Left lung (tissue), 10 donors: Measurements from ENCODE around the gene ODR4. TPM values are rescaled to one million over a fixed set of nuclear protein-coding genes. Genes with fewer than 3 reads are reported as not detected.
"Not testable (repeated sequence)": the region's sequence is repeated elsewhere in the genome, so short reads cannot be mapped to it uniquely, and the experiment has no call there.

ENCODE experiments used
- ATAC-seq: fragments of 200-7000 bp; cut with Tn5 transposase; one replicate; pipeline ENCODE4 v1.9.1; 2020; ENCODE audit warnings: moderate library complexity
- DNase-seq, 4 donors: peaks; one replicate each; pipeline ENCODE4 v3.0.0-alpha.2; 2013 to 2020
- H3K27ac ChIP-seq, 2 donors: fragments of 200-600 bp; sonication (generic) in 1 of 2; one replicate each; pipeline versions ENCODE4 v1.5.0 to v1.8.0; 2020 to 2021
- H3K27me3 ChIP-seq, 2 donors: fragments of 200-600 bp; sonication (generic) in 1 of 2; one replicate each; pipeline versions ENCODE4 v1.5.0 to v1.8.0; 2020 to 2021
- H3K36me3 ChIP-seq, 2 donors: fragments of 200-600 bp; sonication (generic) in 1 of 2; one replicate each; pipeline versions ENCODE4 v1.5.0 to v1.8.0; 2020 to 2021
- H3K4me1 ChIP-seq, 2 donors: fragments of 200-600 bp; one replicate each; pipeline ENCODE4 v1.8.0; 2021
- H3K4me3 ChIP-seq, 2 donors: fragments of 200-600 bp; sonication (generic) in 1 of 2; one replicate each; pipeline versions ENCODE4 v1.5.0 to v1.8.0; 2020 to 2021; ENCODE audit warnings: mild to moderate bottlenecking in 1 of 2
- H3K9me3 ChIP-seq, 2 donors: fragments of 200-600 bp; sonication (generic) in 1 of 2; one replicate each; pipeline versions ENCODE4 v1.5.0 to v1.8.0; 2020 to 2021
- intact Hi-C, 2 donors: fragments of 100-400 bp; cut with DNase I; formaldehyde crosslinking; loops; one replicate each; pipeline versions ENCODE4 v1.11.2 to v1.14.2; 2022
- polyA plus RNA-seq, 6 donors: library from polyadenylated mRNA; unstranded; fragments of 120-200 nt; gene quantifications; one replicate each; pipeline ENCODE4 v1.2.1, GENCODE V29; 2013; ENCODE audit not compliant: insufficient read length in 6 of 6
- total RNA-seq, 2 donors: library from RNA; stranded (reverse); fragmentation: NEBNext Ultra II Directional; extraction: Animal tissue kit (Norgen Biotek cat#: 25700); gene quantifications; one replicate each; pipeline ENCODE4 v1.2.1, GENCODE V29; 2021
- TF ChIP-seq, protein P1 (sequence below), 2 donors: fragments of 200-600 bp; sonication (generic) in 1 of 2; IDR thresholded peaks; one replicate each; pipeline versions ENCODE4 v1.5.0 to v1.8.0; 2021; ENCODE audit warnings: antibody characterized with exemption in 2 of 2
- donor health status: DM: no; HTN: yes; CAD: no.
- donor health status: DM: no; HTN: no; CAD: no.

Gene ODR4
- total and polyA plus RNA-seq, 8 donors: 22.5 to 37.6 (median 32.1) TPM

DNA sequence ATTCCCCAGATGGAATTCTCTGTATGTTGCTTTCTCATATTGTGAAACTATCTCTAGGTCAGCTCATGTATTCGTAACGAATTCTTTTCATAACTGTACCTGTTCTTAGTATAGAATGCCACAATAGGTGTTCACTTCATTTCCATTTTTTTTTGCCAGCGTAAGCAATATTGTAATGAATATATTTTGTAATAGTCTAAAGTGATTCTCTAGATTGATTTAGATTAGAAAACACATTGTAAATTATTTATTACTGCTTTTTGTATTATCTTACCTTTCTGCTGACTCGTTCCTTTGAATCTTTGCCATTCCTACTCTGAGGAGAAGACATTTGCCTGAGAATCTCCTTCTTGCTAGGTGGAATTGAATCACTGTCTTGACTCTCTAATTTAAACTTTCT lies 70.5 kb downstream of the ODR4 start:
- Histone ChIP-seq H3K27me3 (no peaks in the 10 kb centered on the region), H3K36me3 (no peaks in the 10 kb centered on the region), H3K4me1 (peaks cover 0 to 11% of the 10 kb centered on the region in 2 donors), H3K9me3 (no peaks in the 10 kb centered on the region), H3K4me3 (no peak overlapping the region), H3K27ac (no peak overlapping the region)
- no peak for ATAC-seq
- no peak for DNase-seq
- TF ChIP-seq, protein P1, sequence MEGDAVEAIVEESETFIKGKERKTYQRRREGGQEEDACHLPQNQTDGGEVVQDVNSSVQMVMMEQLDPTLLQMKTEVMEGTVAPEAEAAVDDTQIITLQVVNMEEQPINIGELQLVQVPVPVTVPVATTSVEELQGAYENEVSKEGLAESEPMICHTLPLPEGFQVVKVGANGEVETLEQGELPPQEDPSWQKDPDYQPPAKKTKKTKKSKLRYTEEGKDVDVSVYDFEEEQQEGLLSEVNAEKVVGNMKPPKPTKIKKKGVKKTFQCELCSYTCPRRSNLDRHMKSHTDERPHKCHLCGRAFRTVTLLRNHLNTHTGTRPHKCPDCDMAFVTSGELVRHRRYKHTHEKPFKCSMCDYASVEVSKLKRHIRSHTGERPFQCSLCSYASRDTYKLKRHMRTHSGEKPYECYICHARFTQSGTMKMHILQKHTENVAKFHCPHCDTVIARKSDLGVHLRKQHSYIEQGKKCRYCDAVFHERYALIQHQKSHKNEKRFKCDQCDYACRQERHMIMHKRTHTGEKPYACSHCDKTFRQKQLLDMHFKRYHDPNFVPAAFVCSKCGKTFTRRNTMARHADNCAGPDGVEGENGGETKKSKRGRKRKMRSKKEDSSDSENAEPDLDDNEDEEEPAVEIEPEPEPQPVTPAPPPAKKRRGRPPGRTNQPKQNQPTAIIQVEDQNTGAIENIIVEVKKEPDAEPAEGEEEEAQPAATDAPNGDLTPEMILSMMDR (IDR thresholded peaks at IDR 0.05): no peak
- intact Hi-C loops: no loop called here

DNA sequence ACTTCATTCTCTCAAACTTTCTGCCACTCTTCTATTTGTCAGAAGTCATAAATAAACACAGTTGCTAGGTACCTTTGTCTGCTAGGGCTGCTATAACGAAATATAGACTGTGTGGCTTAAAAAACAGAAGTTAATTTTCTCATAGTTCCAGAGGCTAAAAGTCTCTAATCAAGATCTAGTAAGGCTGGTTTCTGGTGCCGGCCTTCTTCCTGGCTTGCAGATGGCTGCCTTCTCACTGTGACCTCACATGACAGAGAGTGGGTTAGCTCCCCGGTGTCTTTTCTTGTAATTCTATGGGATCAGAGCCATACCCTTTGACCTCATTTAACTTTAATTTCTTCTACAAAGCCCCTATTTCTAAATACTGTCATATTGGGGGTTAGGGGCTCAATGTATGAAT lies 79.3 kb downstream of the ODR4 start:
- no peaks in the 10 kb centered on the region for H3K9me3 ChIP-seq
- intact Hi-C loops: no loop called here
- DNase-seq: no peak
- H3K4me1 ChIP-seq: no peaks in the 10 kb centered on the region
- no peaks in the 10 kb centered on the region for H3K27me3 ChIP-seq
- TF ChIP-seq, protein P1 (IDR thresholded peaks at IDR 0.05): no peak
- no peak overlapping the region for H3K4me3 ChIP-seq
- H3K36me3 ChIP-seq: no peaks in the 10 kb centered on the region
- H3K27ac ChIP-seq: no peak overlapping the region
- ATAC-seq: no peak

DNA sequence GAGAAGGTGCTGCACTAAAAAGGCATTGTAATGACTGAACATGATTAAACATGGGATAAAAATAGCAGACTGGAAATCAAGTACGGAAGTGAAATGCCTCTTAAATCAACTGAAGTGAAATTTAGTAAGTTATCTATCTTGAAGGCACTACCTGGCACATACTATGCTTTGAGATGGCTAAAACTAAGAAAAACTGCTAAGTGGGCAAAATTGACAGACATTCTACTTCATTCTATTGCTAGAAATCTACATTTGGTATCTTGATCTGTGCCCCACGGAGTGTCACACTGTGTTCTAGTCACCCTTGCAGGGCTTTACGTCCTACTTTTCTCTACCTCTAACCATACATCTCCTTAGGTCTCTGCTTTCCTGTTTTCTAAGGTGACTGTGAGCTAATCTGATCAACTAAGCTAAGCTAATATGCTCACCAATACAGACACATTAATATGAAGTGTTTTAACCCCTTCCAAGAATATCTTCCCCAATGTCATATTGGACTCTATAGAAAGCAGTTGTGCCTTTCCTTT lies 81.2 kb downstream of the ODR4 start:
- no peaks in the 10 kb centered on the region for H3K27me3 ChIP-seq
- TF ChIP-seq, protein P1 (IDR thresholded peaks at IDR 0.05): no peak
- ATAC-seq (no peak), DNase-seq (no peak)
- H3K36me3 ChIP-seq: no peaks in the 10 kb centered on the region
- H3K4me1 ChIP-seq: no peaks in the 10 kb centered on the region
- intact Hi-C loops: no loop called here
- H3K27ac ChIP-seq: no peak overlapping the region
- H3K9me3 ChIP-seq: no peaks in the 10 kb centered on the region
- H3K4me3 ChIP-seq: no peak overlapping the region

DNA sequence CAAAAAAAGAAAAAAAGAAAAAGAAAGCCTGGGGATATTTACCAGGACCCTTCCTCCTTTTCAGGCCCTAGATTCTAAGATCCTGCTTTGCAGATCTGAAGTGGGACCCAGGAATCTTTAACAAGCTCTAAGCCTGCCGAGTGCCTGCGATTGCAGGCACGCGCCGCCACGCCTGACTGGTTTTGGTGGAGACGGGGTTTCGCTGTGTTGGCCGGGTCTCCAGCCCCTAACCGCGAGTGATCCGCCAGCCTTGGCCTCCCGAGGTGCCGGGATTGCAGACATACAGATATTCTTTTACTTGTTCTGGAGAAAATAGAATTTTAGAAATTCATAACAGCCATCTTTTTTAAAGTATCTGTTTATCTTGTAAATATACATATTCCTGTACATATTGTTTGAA lies 83.5 kb downstream of the ODR4 start:
- H3K4me3 ChIP-seq, ATAC-seq, H3K27me3 ChIP-seq, H3K27ac ChIP-seq, H3K36me3 ChIP-seq, DNase-seq, H3K9me3 ChIP-seq, H3K4me1 ChIP-seq, intact Hi-C loops: not testable (repeated sequence)

DNA sequence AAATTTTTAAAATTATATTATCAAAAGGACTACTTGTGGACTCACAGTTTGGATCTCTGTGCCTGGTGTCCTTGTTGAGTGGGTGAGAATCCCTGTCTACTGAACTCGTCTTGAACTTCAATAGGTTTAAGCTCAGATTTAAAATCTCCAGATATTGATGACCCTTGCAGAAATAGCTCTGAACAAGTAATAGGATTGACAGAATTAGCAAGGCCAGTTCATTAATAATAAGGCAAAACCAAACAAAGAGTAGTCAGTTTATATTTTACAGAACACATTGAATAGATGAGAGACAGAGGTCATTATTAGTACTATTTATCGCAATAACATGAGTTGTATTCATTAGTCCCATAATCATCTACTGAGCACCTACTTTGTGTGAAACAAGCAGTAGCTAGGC lies 85.4 kb downstream of the ODR4 start, which contains the start of gene PDC:
TSS of gene PDC (minus strand) at position 101 of the 400 bp plus-strand sequence. CDS start 11,655 bp downstream, outside the sequence.
- no peaks in the 10 kb centered on the region for H3K27me3 ChIP-seq
- no peaks in the 10 kb centered on the region for H3K9me3 ChIP-seq
- intact Hi-C loops: no loop called here
- DNase-seq (no peak), ATAC-seq (no peak)
- no peaks in the 10 kb centered on the region for H3K36me3 ChIP-seq
- no peak within 1 kb of the TSS for H3K27ac ChIP-seq
- TF ChIP-seq, protein P1 (IDR thresholded peaks at IDR 0.05): no peak
- H3K4me3 ChIP-seq: no peak within 1 kb of the TSS
- H3K4me1 ChIP-seq: no peaks in the 10 kb centered on the region

DNA sequence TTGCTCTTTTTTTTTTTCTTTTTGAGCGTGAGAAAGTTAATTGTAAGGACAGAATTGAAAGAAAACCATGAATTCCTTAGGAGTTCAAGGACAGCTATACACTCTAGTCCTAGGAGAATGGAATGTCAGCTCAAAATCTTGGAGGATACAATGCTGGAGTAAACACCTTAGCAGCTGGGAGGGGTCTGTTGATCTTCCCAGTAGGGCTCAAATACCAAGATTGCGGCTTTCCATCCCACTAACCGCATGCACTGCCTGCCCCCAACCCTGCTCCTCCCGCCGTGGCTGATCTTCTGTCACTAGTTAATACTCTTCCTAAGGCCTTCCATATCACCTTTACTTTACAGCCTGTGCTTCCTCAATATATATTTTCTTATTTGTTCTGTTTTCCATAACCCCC lies 87.9 kb downstream of the ODR4 start:
- Histone ChIP-seq H3K27me3 (no peaks in the 10 kb centered on the region), H3K36me3 (no peaks in the 10 kb centered on the region), H3K27ac (no peak overlapping the region), H3K9me3 (no peaks in the 10 kb centered on the region), H3K4me1 (no peaks in the 10 kb centered on the region), H3K4me3 (no peak overlapping the region)
- no peak for DNase-seq
- TF ChIP-seq, protein P1 (IDR thresholded peaks at IDR 0.05): no peak
- intact Hi-C loops: no loop called here
- no peak for ATAC-seq
